H1 (cell line): Measurements from ENCODE around the gene ETV7. TPM values are rescaled to one million over a fixed set of nuclear protein-coding genes. Genes with fewer than 3 reads are reported as not detected.

Experiments
- CHD7 ChIP-seq: fragments of 300-600 bp; sonication (generic); IDR thresholded peaks from 2 replicates; pipeline ENCODE4 v1.7.1; 2012; ENCODE audit warnings: low read length, moderate library complexity, mild to moderate bottlenecking, inconsistent platforms; ENCODE audit not compliant: insufficient replicate concordance
- MAFK ChIP-seq: IDR thresholded peaks from 2 replicates; pipeline ENCODE4 v1.6.1; 2012; ENCODE audit warnings: low read depth, mild to moderate bottlenecking, improper control_type of control experiment, low read length
- USF2 ChIP-seq: IDR thresholded peaks from 2 replicates; pipeline ENCODE4 v1.6.1; 2011; ENCODE audit warnings: low read length, improper control_type of control experiment
- polyA plus RNA-seq, 7 experiments: library from polyadenylated mRNA; depleted of rRNA in 3 of 7; stranded (reverse) in 5 of 7; unstranded in 2 of 7; fragments of >200 nt in 5 of 7; fragments of 200-250 nt in 2 of 7; gene quantifications; 1 replicate in 5 of 7; 2 replicates in 1 of 7; 4 replicates in 1 of 7; pipeline versions ENCODE4 v1.2.1 to v1.2.3, GENCODE V29; 2011 to 2013; ENCODE audit warnings: missing spikeins in 2 of 7, mixed read lengths in 2 of 7
- total RNA-seq: library from RNA; stranded (reverse); fragmentation: NEBNext Ultra II Directional; extraction: Animal tissue kit (Norgen Biotek cat#: 25700); gene quantifications from 2 replicates; pipeline ENCODE4 v1.2.1, GENCODE V29; 2021

The ETV7 gene
- total and polyA plus RNA-seq, 2 of the 8 experiments (the other 6 are each of a cell fraction or from before 2014, with no cell fraction given): 0.54 to 2.4 TPM

GRCh38 chr6:36340306-36340617 is 47.2 kb downstream of the ETV7 start (continued):
- no peak for TF ChIP-seq USF2
- TF ChIP-seq MAFK: no peak
- no peak for TF ChIP-seq CHD7
- TF ChIP-seq, all 59 proteins: peak for 0
